GM21360 (cell line): ENCODE results near the gene SYMPK.
"Not testable (repeated sequence)": the region's sequence is repeated elsewhere in the genome, so short reads cannot be mapped to it uniquely, and the experiment has no call there.

Experiments used
- ATAC-seq: cut with Tn5 transposase; IDR thresholded peaks from one replicate; pipeline ENCODE4 v1.9.1; 2021; ENCODE audit warnings: mild to moderate bottlenecking, moderate library complexity; ENCODE audit not compliant: unreplicated experiment

Gene SYMPK

DNA sequence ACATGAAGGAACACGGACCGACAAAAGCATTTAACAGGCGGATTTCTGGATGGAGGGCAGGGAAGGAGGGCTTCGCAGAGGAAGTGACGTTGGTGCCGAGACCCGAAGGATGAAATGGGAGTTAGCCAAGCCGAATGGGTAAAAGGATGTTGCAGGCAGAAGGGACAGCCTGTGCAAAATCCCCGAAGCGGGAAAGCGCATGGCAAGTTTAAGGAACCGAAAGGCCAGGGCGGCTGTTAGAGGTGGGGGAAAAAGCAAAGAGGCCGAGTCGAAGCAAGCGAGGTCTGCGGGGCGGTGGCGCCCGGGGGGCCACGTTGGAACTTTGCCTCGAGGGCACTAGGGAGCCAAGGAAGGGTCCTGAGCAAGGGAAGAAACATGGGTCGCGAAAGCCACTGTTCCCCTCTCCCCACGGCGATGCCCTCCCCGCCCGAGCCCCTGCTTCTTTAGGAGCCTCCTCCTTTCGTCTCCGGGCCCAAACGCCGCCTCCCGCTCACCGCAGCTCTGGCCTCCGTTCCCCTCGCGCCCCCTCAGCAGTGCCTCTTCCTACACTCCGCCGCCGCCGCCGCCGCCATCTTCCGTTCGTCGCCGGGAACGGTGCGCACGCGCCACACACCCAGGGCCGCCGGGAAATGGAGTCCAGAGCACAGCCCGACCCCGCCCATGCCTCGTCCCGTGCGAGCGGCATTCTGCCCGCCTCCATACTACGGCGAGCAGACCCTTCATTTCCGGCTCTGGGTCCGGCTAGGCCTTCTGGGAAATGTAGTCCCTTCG lies at the start of gene SYMPK:
Gene SYMPK, minus strand, starts transcription at position 584 of the 771 bp plus-strand sequence. CDS start 8,652 bp downstream, outside the sequence.
- ATAC-seq, result peak; percentile 80

- no peak for ATAC-seq
Measured at GRCh38 chr19:45911291-45911690, 48.3 kb upstream of the SYMPK start.

GRCh38 chr19:45908956-45909355 lies 46.0 kb upstream of the SYMPK start:
- no peak for ATAC-seq

DNA sequence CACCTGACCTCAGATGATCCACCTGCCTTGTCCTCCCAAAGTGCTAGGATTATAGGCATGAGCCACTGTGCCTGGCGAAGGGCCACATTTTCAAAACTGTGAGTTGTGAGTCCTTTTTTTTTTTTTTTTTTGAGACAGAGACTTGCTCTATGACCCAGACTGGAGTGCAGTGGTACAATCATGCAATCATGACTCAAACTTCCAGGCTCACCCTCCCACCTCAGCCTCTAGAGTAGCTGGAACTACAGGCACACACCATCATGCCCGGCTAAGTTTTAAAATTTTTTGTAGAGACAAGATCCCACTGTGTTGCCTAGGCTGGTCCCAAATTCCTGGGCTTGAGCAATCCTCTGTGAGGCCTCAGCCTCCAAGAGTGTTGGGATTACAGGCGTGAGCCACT lies 43.3 kb upstream of the SYMPK start:
- no peak for ATAC-seq

GRCh38 chr19:45905011-45905410 lies 42.1 kb upstream of the SYMPK start:
- no peak for ATAC-seq

DNA sequence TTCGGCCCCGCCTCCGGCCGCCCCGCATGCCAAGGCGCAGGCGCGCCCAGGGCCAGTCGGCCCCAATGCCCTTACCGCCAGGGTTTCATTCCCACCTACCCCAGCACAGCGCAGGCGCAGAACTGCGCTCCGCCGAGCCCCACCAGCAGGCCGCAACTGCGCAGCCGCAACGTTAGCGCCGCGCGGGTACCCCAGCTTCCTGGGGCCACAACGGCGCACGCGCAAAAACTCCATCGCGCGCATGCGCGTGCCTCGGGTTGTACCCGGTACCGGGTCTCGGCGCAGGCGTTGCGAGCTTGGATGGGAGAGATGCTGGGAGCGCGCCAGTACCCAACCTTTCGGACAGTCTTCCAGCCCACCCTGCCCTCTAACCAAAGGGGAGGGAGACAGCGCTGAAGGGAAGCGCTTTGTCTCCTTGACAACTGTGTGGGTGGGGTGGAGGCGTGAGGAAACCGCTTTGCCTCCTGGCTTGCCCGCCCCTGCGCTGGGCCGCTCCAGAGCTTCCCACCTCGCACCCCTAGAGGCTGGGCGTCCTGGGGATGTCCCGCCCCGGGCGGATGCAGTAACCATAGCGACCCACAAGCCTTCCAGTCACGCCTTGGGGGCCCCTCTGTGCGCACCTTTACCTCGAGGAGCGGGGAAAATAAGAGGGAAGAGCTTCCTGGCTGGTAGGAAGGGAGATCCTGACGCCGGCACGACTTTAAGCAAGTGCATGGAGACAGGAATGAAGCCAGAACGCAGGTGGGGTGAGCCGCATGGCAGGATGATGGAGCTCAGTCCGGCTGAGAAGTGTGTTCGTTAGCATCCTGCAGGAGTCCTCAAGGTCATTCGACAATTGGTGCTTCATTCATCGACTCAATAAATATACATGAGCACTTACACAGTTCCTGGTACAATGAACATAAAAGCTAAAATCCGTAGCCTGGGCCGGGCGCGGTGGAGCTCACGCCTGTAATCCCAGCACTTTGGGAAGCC lies 40.0 kb upstream of the SYMPK start:
- peak; percentile 83 for ATAC-seq

DNA sequence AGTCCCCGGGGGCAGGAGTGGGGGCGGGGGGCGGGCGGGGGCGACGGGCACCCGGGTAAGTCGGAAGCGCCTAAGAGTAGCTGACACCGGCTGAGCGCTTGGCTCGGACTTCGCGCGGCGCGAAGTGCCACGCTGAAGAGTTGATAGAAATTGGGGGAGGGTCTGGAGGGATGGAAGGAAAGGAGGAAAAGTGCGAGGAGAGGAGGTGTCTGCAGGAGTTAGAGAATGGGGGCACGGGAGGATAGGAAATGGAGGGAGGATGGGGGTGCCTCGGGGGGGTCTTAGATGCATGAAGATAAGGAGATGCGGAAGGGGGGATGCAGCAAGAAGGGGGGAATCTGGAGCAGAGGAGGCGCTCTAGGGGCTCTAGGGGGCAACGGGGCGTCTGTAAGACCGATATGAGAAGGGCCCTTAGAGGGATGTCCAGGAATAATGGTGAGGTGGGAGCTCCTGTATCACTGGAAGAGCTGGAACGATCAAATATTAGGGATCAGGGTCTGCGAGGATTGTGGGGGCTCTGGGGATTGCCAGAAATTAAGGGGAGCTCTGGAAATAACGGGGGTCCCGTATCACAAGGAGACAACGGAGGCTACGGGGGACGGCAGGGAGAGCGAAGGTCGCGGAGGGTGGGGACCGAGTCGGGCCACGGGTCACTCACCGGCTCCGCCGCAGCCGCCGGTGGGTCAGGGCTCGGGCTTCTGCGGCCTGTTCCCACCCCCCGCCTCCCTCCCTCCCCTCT lies 39.1 kb upstream of the SYMPK start, which contains the start of gene MYPOP:
Gene MYPOP, minus strand, starts transcription at position 702 of the 739 bp plus-strand sequence. CDS start 840 bp downstream, outside the sequence.
- no peak for ATAC-seq

DNA sequence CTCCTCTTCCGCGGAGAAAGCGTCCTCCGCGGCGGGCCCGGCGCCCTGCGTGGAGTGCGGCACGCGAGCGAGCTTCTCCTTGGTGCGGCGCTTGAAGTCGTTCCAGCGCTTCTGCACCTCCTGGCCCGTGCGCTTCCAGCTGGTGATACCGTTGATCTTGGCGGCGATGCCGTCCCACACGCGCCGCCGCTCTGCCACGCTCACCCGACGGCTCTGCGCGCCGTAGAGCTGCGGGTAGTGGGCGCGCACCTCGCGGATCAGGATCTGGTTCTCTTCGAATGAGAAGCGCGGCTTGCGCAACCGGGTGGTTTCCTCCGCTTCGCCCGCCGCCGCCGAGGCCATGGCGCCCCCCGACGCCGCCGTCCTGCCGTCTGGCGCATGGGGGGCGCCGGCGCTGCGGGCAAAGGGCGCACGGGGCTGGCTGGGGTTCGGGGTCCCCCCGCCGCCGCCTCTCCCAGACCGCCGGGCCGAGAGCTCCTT lies 38.5 kb upstream of the SYMPK start:
- no peak for ATAC-seq

- ATAC-seq, result no peak
Measured at GRCh38 chr19:45900738-45901431, 37.9 kb upstream of the SYMPK start.

- no peak for ATAC-seq
Measured at GRCh38 chr19:45899919-45900589, 37.1 kb upstream of the SYMPK start.

- no peak for ATAC-seq
Measured at GRCh38 chr19:45899253-45899652, 36.3 kb upstream of the SYMPK start.

GRCh38 chr19:45897261-45897812 lies 34.4 kb upstream of the SYMPK start:
- ATAC-seq, result no peak

DNA sequence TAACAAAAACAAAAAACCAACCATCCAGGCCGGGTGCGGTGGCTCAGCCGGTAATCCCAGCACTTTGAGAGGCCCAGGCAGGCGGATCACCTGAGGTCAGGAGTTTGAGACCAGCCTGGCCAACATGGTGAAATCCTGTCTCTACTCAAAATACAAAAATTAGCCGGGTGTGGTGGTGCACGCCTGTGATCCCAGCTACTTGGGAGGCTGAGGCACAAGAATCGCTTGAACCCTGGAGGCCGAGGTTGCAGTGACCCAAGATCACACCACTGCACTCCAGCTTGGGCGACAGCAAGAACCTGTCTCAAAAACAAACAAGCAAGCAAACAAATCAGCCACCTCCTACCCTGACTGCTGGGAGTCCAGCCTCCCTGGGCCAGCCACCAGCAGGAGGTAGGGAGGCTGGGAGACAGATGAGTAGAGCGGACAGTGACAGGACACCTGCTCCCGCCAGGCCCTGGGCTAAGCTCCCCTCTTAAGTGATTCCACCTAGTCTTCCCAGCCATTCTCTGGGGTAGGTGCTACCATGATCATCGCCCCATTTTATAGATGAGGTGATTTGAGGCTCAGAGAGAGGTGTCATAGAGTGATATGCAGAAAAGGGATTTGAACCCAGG lies 33.1 kb upstream of the SYMPK start:
- ATAC-seq, result not testable (repeated sequence)

DNA sequence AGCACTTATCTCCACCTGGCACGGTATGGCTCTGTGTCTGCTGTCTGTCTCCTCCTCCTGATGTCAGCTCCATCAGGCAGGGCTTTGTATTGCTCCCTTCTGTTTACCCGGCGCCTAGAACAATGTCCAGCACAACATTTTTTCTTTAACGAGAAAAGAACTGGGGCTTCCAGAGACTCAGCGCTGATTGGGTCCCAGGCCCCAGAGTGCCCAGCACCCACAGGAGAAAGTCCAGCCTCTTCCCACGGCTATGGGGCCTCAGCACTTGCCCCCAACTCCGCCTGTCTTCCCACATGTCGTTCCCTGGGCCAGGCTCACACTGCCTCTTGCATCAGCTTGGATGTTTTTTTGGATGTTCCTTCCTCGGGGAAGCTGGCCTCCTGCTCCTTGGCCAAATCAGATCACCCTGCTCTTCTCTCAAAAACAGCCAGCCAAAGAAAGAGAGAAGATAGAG lies 32.6 kb upstream of the SYMPK start:
- no peak for ATAC-seq

DNA sequence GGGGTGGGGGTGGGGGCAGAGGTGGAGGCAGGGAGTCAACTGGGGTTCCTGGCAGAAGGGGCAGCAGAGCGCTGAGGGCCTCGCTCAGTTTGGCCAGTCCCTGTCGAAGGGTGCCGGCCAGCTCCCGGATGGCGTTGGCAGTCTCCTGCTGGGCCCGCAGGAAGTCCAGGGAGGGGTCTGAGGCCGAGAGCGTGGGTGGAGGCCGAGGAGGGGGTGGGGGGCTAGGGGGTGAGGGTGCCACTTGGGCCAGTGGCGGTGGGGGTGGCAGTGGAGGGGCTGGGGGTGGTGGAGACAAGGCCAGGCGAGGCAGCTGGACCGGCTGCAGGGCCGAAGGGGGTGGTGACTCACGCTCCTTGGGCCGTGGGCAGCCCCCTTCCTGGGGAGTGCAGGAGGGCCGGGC lies 27.9 kb upstream of the SYMPK start:
- ATAC-seq, result no peak

- ATAC-seq, result no peak
Measured at GRCh38 chr19:45889210-45889885, 26.4 kb upstream of the SYMPK start.

DNA sequence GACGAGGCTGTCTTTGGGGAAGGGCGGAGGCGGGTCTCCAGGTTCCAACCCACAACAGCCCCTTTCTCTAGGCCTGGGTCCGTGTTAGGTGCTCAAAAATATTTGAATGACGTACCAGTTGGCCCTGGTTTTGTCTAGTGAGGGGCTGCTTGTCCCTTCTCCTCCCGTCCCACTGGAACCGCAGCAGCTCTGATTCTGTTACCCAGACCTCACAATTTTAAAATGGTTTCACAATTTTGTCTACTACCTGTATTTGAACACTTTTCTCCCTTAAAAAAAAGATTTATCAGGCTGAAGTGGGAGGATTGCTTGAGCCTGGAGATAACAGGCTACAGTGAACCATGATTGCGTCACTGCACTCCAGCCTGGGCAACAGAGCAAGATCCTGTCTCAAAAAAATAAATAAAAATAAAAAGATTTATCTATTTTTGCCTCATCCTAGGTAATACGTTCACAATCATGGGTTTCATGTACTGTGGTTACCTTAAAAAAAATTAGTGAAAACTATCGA lies 24.3 kb upstream of the SYMPK start:
- ATAC-seq, result no peak
